Stimulated activated CD8-positive, alpha-beta memory T cell treated with anti-CD3 and anti-CD28 coated beads, Interleukin-2, amount 100 ng/mL, for 48 hours (primary cell): ENCODE data around the gene HIBCH.
"Not testable (repeated sequence)": the region's sequence is repeated elsewhere in the genome, so short reads cannot be mapped to it uniquely, and the experiment has no call there.

Experiments
- DNase-seq, 2 donors: peaks; one replicate each; pipeline ENCODE4 v3.0.0-alpha.2; 2020; ENCODE audit warnings: low read depth in 2 of 2

HIBCH gene

GRCh38 chr2:190308031-190308430 is 11.6 kb downstream of the HIBCH start:
- no peak for DNase-seq

- DNase-seq: no peak
Measured at GRCh38 chr2:190304404-190304803, 15.2 kb downstream of the HIBCH start.

GRCh38 chr2:190303647-190304046 is 16.0 kb downstream of the HIBCH start:
- no peak for DNase-seq

GRCh38 chr2:190302052-190302451 is 17.6 kb downstream of the HIBCH start:
- no peak for DNase-seq

- DNase-seq: no peak
Measured at GRCh38 chr2:190301032-190301431, 18.6 kb downstream of the HIBCH start.

GRCh38 chr2:190297880-190298279 is 21.7 kb downstream of the HIBCH start:
- not testable (repeated sequence) for DNase-seq

- no peak for DNase-seq
Measured at GRCh38 chr2:190283783-190284182, 35.8 kb downstream of the HIBCH start.

- DNase-seq: no peak
Measured at GRCh38 chr2:190280565-190281350, 38.9 kb downstream of the HIBCH start.

- not testable (repeated sequence) for DNase-seq
Measured at GRCh38 chr2:190279256-190280134, 40.1 kb downstream of the HIBCH start.

- no peak for DNase-seq
Measured at GRCh38 chr2:190277234-190278112, 42.2 kb downstream of the HIBCH start.

GRCh38 chr2:190272457-190272842 is 47.2 kb downstream of the HIBCH start:
- no peak for DNase-seq

GRCh38 chr2:190271783-190272456 is 47.7 kb downstream of the HIBCH start:
- no peak for DNase-seq

GRCh38 chr2:190270298-190270697 is 49.3 kb downstream of the HIBCH start:
- DNase-seq: no peak

GRCh38 chr2:190269699-190270098 is 49.9 kb downstream of the HIBCH start:
- not testable (repeated sequence) for DNase-seq

GRCh38 chr2:190267302-190267701 is 52.3 kb downstream of the HIBCH start:
- DNase-seq: no peak

GRCh38 chr2:190266314-190266713 is 53.3 kb downstream of the HIBCH start:
- no peak for DNase-seq

- DNase-seq: no peak
Measured at GRCh38 chr2:190261851-190262250, 57.8 kb downstream of the HIBCH start.

- no peak for DNase-seq
Measured at GRCh38 chr2:190256087-190256486, 63.5 kb downstream of the HIBCH start.

- no peak for DNase-seq
Measured at GRCh38 chr2:190255676-190256075, 64.0 kb downstream of the HIBCH start.

- DNase-seq: no peak
Measured at GRCh38 chr2:190254063-190254850, 65.4 kb downstream of the HIBCH start.
